Thoracic aorta endothelial cell (primary cell): ENCODE data around the gene PANK3. TPM values are rescaled to one million over a fixed set of nuclear protein-coding genes. Genes with fewer than 3 reads are reported as not detected.

Source experiments
- small RNA-seq: library from RNA; depleted of rRNA; stranded (forward); fragments of <200 nt; gene quantifications from one replicate; pipeline ENCODE3, GENCODE V24; 2012
- total RNA-seq: library from RNA; depleted of rRNA; stranded (reverse); fragments of >200 nt; gene quantifications from 2 replicates; pipeline ENCODE4 v1.2.3, GENCODE V29; 2012

Gene PANK3
- 82.0 and 85.9 TPM in 2 replicates for total RNA-seq

DNA sequence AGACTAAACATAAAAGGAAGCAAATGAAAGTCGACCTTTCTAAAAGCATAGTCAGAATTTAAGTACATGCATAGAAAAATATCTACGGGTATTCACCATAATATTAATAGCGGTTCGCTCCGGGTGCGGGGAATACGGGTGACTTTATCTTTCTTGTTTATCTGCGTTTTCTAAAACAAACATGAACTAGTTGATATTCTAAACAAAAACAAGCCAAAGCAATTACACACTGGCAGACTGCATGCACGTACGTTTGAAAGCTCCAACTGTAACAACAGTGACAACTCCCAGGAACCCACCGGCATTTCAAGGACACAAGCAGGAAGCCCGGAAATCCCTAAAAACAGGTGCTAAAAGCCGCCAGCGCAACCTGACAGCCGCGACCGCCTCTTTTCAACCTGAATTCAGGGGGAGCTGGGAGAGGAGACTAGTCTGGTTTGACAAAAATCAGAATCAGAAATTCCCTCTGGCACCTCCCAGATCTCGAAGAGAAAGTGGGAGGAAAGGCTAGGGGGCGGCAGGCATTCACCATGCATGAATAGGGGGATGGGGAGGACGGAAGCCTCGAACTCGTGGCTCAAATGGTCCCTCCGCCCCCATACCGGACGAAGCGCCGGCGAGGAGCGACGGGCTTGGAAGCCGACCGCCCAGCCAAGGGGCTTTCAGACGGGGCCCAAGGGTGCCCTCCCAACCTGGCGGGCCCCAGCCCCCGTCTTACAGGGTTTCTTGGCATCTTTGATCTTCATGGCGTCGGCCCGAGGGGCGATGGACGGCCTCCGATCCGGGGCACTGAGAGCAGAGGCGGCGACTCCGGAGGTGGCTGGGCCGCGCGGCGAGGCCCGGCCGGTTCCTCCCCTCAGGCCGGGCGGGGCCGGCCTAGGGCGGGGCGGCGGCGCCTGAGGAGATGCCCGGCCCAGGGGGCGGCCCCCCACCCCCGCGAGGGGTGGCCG lies at the start of gene PANK3:
Gene PANK3 (minus strand): TSS at position 831 of the 950 bp plus-strand sequence. CDS start 85 bp downstream, at position 746.

GRCh38 chr5:168528521-168529373 lies 50.4 kb downstream of the PANK3 start, which contains the start of gene FBLL1:
FBLL1 (plus strand) TSS chr5:168529305; CDS start chr5:168529505, 200 bp downstream.

Small RNA genes within 50 kb of the gene (small RNA-seq; reads per million reads assigned to genes)
- gene MIR103A1: 29.9 reads per million, percentile 97 among the genes with 10 or more reads in this experiment

Other genes starting within 250 kb of the PANK3 start
- gene RARS1, start 92.9 kb downstream of the PANK3 start, total RNA-seq: 274 and 345 TPM in 2 replicates
- gene FBLL1, start 50.1 kb downstream of the PANK3 start, total RNA-seq: 0.07 and 0.27 TPM in 2 replicates